ENCODE measurements around the gene PTMA.

DNA sequence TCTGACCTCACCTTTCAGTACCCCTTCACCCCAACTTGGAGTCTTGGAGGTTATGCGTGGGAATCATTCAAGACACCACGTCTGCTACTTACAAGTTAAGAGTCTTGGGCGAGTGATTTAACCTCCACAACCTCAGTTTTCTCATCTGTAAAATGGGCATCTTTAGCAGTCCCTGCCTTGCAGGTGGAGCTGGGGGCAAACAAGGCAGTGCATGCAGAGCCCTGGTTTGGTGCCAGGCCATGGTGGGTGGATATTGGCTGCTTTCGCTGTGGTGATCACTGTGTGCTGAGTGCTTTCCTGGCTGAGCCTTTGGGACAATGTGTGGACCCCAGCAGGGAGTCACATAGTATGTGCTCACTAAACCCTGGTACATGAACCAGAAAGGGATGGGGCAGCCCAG, 20.4 kb upstream of the PTMA start:
- TF ChIP-seq, protein P1, sequence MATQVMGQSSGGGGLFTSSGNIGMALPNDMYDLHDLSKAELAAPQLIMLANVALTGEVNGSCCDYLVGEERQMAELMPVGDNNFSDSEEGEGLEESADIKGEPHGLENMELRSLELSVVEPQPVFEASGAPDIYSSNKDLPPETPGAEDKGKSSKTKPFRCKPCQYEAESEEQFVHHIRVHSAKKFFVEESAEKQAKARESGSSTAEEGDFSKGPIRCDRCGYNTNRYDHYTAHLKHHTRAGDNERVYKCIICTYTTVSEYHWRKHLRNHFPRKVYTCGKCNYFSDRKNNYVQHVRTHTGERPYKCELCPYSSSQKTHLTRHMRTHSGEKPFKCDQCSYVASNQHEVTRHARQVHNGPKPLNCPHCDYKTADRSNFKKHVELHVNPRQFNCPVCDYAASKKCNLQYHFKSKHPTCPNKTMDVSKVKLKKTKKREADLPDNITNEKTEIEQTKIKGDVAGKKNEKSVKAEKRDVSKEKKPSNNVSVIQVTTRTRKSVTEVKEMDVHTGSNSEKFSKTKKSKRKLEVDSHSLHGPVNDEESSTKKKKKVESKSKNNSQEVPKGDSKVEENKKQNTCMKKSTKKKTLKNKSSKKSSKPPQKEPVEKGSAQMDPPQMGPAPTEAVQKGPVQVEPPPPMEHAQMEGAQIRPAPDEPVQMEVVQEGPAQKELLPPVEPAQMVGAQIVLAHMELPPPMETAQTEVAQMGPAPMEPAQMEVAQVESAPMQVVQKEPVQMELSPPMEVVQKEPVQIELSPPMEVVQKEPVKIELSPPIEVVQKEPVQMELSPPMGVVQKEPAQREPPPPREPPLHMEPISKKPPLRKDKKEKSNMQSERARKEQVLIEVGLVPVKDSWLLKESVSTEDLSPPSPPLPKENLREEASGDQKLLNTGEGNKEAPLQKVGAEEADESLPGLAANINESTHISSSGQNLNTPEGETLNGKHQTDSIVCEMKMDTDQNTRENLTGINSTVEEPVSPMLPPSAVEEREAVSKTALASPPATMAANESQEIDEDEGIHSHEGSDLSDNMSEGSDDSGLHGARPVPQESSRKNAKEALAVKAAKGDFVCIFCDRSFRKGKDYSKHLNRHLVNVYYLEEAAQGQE (IDR thresholded peaks at IDR 0.05; ENCODE audit: insufficient read depth in 1 of 2, low read depth in 2 of 2, low read length in 2 of 2), result no peak
- TF ChIP-seq POLR2AphosphoS5 (IDR thresholded peaks at IDR 0.05; ENCODE audit: low read depth, low read length), result no peak
- no peak for TF ChIP-seq SIN3A (IDR thresholded peaks at IDR 0.05; ENCODE audit: borderline replicate concordance, insufficient read depth, low read length)
